GM12878 (cell line): Measurements from ENCODE around the gene TPGS1.

Experiments
- CTCF ChIP-seq, 3 experiments: IDR thresholded peaks in 2 of 3; conservative IDR thresholded peaks in 1 of 3; 2 replicates each; pipeline ENCODE4 v1.5.1; 2011; ENCODE audit warnings: low read depth in 3 of 3, low read length in 3 of 3, mild to moderate bottlenecking in 3 of 3, control low read depth in 2 of 3, moderate library complexity in 2 of 3, inconsistent platforms in 1 of 3, mixed read lengths in 1 of 3; ENCODE audit not compliant: control insufficient read depth in 2 of 3, insufficient read depth in 1 of 3; ENCODE audit errors: extremely low read depth in 1 of 3
- POLR2AphosphoS5 ChIP-seq: IDR thresholded peaks from 2 replicates; pipeline ENCODE4 v1.6.1; 2011; ENCODE audit warnings: mild to moderate bottlenecking, low read length, inconsistent platforms

- TF ChIP-seq POLR2AphosphoS5 (no peak), CTCF (IDR thresholded peaks at IDR 0.05 in 2 of 3, conservative IDR thresholded peaks at IDR 0.05 in 1 of 3; ENCODE audit: control insufficient read depth in 2 of 3, extremely low read depth in 1 of 3, insufficient read depth in 1 of 3, low read depth in 3 of 3, low read length in 3 of 3) (no peak)
Measured at GRCh38 chr19:493391-494170, 13.7 kb upstream of the TPGS1 start.
